DLD1 (cell line): ENCODE data around the gene KREMEN1.

ENCODE experiments used
- in situ Hi-C: cut with HindIII; loops from 2 replicates; pipeline ENCODE4 v1.10.0; 2017; ENCODE audit warnings: low sequenced_read_pairs

Gene KREMEN1

GRCh38 chr22:29204455-29205183 is 131.8 kb downstream of the KREMEN1 start:
- in situ Hi-C loops = no loop called here

DNA sequence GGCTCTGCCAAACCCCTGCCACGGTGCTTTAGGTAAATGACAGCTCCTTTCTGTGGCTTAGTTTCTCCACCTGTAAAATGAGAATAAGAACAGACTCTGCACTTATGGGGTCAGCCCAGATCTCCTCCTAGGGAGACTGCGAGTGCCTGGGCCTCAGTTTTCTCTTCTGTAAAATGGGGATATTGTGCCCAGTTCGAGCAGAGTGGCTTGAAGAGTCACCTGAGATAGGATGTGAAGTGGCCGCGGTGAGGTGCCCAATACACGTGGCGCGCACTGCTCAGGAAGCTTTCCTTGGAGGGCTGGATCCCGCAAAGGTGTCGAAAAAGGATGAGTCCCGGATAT is 132.4 kb downstream of the KREMEN1 start:
- in situ Hi-C loops = no loop called here

DNA sequence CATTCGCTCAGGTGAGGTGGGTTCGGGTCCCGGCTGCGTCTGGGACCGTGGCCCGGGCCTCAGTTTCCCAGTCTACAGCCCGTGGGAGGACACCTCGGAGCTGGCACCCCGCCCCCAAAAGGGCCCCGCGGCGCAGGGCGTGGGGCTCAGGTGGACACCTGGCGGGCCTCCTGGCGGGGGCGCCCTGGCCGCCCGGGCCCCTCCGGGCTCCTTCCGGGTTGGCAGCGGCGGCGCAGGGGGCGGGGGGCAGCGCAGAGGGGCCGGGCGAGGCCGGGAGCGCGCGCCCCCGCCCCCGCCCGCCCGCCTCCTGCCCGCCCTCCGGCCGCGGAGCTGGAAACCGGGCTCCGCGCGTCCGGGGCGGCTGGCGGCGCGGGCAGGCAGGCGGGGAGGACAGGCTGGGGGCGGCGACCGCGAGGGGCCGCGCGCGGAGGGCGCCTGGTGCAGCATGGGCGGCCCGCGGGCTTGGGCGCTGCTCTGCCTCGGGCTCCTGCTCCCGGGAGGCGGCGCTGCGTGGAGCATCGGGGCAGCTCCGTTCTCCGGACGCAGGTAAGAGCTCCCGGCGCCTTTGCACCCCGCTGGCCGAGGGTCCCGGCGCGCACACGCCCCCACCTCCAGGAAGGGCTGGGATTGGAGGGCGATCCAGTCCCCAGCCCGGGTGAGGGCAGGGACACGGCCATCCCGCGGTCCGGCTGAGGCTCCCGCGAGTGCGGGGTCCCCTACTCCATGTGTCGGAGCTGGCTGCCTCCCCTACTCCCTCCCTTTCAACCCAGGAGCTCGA is 132.9 kb downstream of the KREMEN1 start, which contains the start of gene EMID1:
TSS of gene EMID1 (plus strand) at position 303 of the 778 bp plus-strand sequence. CDS start at position 446, 143 bp downstream.
- in situ Hi-C loops = no loop called here

GRCh38 chr22:29206372-29207242 is 133.8 kb downstream of the KREMEN1 start:
- in situ Hi-C loops = no loop called here

DNA sequence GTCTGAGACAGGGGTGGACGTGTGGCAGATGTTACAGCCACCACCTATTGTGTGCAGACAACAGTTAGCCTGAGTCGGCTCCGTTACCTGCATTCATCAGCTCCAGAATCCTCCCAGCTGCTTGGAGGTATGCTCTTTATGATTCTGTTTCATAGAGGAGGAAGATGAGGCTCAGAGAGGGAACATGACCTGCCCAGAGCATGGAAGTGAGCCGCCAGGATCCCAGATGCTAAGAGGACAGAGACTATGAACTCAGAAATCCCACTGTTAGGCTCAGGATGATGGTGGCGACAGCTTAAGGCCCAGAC is 134.4 kb downstream of the KREMEN1 start:
- in situ Hi-C loops = no loop called here

DNA sequence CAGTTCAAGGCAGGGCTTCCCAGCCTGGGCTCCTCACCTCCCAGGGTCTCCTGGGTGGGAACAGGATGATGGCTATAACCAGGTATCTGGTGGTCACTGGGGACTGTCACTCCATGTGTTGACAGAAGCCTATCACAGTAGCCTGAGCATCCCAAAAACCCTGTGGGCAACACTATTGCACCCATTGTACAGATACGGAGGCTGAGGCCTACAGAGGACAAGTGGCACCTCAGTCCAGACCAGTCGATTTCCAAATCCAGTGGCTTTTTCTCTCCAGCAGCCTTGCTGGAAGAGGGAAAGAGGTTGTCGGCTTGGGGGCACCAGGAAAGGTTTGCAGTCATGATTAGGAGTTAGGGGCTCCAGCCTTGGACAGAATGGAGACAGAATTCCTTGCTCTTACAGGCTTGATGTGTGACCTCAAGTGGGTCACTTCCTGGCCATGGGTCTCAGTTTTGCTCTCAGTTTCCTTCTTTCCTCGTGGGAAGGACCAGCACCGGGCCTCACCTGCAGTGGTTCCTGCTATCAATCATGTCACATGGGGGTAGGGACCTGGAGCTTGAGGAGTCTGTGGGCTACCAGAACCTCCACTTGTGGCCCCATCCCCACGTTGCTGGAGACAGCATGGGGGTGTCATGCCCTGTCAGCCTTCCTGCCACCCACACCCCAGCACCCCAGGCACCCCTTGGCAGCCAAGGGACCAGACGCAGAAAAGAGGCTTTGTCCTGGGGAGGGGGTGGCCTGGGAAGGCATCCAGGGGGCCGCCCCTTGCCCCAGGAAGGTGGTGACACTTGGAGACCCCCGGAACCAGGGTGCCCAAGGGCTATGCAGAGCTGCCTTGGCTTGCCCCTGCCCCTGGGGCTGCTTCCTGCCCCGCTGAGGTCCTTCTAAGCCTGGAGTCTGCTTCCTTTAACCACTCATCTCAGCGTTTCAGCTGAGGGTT is 135.0 kb downstream of the KREMEN1 start:
- in situ Hi-C loops = no loop called here

DNA sequence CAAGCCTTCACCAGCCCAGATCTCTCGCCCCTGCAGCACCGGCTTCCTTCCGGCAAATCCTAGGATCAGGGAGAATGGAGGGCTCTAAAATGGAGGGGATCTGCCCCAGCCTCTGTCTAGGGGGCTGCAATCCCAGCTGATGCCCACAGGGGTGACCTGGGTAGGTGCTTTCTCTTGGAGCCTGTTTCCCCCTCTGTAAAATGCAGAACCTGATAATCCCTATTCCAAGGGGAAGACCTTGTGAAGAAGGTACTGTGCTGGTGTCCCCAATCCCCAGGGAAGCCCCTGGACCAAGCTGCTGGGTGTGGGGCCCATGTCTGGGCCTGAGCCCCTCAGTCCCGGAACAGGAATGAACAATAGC is 135.6 kb downstream of the KREMEN1 start:
- in situ Hi-C loops = no loop called here

GRCh38 chr22:29208879-29209623 is 136.2 kb downstream of the KREMEN1 start:
- in situ Hi-C loops = no loop called here

DNA sequence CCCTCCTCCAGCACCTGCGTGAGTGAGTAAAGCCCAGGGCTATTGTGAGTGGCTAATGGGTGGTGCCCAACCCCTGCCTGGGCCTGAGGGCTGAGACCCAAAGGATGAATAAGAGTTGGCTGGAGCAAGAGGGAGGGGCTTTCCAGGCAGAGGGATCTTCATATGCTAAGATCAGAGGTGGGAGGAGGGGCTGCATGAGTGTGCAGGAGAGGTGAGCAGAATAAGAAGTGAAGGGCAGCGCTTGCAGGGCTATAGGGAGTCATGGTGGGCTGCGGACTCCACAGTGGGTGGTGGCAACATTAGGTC is 136.7 kb downstream of the KREMEN1 start:
- in situ Hi-C loops = no loop called here

DNA sequence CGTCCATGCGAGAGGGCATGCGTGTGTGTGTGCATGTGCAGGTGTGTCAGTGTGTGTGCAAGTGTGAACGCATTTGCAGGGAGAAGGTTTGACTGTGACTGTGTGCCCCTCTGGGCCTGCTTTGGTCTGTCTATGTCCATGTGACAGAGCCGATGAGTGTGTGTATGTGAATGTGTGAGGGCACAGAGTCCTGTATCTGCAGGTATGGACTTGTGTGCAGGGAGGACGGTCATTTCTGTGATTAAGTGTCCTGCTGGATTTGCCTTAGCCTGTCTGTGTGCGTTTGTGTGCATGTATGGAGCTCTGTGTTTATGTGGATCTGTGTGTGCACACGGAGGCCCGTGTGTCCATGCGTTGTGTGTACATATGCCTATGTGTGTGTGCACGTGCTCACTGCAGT is 138.2 kb downstream of the KREMEN1 start:
- in situ Hi-C loops = no loop called here

DNA sequence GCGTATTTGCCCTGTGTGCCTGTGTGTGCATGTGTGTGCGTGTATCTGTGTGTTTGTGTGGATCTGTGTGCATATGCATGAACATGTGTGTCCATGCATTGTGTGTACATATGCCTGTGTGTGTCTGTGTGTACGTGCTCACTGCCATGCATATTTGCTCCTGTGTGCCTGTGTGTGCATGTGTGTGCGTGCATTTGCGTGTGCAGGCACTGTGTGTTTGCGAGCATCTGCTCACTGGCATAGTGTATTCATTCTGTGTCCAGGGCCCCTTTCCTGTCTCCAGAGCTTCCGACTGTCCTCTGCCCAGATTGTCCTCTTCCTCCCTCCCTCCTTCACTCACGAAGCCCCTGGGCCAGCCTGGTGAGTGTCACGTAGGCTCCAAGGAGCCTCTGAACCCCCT is 138.6 kb downstream of the KREMEN1 start:
- in situ Hi-C loops = no loop called here

GRCh38 chr22:29212743-29213142 is 139.9 kb downstream of the KREMEN1 start:
- in situ Hi-C loops = no loop called here

GRCh38 chr22:29213493-29213892 is 140.7 kb downstream of the KREMEN1 start:
- in situ Hi-C loops = no loop called here

DNA sequence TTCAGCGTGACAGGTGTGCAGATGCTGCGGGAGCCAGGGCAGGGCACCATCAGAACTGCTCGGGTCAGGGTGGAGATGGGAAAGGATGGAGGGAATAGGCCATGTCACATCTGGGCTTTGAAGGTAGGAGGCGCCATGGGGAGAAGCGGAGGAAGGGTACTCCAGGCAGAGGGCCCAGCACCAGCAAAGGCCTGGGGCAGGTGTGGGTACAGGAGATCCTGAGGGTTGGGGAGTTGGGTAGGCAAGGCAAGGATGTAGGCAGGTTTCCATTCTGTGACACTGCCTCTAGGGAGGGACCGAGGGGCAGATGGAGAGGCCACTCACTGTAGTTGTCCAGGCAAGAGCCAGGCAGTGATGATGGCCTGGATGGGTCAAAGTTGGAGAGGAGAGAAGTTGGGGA is 141.4 kb downstream of the KREMEN1 start:
- in situ Hi-C loops = no loop called here

DNA sequence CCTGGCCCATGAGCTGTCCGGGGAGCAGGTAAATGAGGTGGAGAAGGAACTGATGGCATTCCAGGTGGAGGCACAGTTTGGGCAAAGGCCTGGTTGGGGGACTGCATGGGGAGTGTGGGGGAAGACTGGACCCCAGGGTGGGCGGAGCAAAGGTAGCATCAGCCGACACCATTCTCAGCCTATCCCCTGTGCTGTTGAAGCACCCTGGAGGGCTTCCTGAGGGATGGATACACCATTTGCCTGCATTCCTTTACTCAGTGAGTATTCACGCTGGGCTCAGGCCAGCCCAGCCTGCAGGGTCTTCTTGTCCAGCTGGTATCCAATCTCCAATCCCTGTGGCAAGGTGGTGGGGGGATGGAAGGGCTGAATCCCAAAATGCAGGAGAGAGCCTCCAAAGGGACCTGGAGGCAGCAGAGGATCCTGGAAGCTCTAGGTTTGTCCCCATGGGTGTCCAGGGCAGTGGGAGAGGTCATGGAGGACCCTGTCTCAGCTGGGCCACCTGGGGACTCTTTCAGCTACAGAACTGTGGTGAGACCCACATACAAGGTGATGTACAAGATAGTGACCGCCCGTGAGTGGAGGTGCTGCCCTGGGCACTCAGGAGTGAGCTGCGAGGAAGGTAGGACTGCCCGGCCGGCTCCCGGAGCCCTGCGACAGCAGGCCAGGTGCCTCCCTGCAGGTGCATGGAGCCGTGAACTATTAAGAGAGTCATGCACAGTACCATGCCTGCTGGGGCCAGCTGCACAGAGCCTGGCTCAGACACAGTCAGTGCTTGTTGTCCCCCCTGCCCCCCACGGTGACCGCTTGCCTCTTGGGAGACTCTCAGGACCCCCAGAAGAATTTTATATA is 142.4 kb downstream of the KREMEN1 start:
- in situ Hi-C loops = no loop called here

DNA sequence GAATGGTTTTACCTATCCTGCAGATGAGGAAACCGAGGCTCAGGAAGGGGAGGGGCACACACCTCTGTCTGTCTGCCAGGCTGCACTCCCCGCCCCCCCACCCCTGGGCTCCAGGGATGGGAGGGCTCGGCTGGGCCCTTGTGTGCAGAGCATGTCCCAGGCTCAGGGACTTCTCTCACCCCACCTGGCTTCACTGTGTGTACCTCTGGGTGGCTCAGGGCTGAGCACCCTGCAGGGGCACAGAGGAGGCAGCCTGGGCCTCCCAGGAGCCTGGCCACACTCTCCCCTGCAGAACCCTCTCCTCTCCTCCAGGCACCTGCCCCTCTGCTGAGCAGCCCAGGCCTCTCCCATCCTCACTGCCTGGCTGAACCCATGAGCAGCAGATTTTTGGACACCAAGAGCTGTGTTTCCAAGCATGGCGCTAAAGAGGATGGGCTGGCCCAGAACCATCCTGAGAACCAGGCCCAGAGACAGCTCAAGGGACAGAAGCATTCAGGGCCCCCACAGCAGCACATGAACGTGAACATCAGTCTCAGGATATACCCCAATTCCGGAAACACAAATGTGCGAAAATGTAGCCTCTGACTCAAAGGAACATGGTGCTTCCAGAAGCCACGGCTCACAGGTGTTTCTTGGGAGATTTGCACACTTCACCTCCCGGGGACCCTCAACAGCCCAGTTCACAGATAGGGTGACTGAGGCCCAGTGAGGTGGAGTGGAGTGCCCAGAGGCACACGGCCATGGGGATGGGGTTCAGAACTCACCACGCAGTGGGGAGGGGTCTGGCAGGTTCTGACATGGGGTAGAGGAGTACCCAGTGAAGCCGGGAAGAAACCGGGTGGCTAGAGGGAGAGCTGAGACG is 143.4 kb downstream of the KREMEN1 start:
- in situ Hi-C loops = no loop called here

DNA sequence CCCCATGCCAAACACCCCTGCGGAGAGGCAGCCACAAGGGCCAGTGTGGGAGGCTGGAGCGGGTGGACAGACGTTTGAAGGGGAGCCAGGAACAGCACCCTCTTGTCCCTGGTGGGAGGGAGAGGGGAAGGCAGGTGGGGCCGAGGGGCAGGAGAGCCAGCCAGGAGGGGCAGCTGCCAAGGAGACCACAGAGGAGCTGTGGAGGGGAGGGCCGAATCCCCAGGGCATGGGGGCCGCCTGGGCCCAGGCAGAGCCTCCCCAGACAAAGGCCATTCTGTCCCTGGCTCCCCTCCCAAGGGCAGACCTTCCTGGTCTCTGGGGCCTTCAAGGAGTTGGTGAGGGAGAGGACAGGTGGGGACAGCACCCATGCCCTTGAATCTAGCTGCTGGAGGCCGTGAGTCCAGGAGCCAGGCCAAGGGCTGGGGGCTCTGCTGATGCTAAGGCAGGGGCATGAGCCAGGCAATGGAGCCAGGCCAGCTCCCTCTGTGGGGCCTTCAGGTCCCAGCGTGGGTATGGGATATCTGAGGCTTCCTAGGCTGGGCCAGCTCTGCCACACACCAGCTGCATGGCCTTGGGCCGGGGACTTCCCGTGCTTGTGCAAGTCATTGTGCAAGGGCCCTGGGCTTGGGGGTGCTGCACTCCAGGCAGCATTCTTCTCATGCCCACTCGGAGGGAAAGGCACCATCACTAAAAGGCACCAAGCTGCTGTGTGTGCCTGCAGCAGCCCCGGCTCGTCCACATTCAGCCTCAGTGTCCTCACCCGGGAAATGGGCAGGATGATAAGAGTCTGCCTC is 144.2 kb downstream of the KREMEN1 start:
- in situ Hi-C loops = no loop called here
